Chondrocyte (in vitro differentiated cells): ENCODE data around the gene KCNK18. TPM values are rescaled to one million over a fixed set of nuclear protein-coding genes. Genes with fewer than 3 reads are reported as not detected.

Experiments used
- DNase-seq: peaks from one replicate; pipeline ENCODE4 v3.0.0; 2021; ENCODE audit warnings: mixed read lengths, low spot score
- H3K27ac Mint-ChIP-seq: one replicate; pipeline ENCODE4 v1.8.0; 2021; ENCODE audit warnings: mild to moderate bottlenecking, moderate library complexity, mixed read lengths; ENCODE audit not compliant: unreplicated experiment
- H3K27me3 Mint-ChIP-seq: 2 replicates; pipeline ENCODE4 v1.8.0; 2021; ENCODE audit warnings: low read depth, mixed read lengths
- H3K36me3 Mint-ChIP-seq: 2 replicates; pipeline ENCODE4 v1.8.0; 2021; ENCODE audit warnings: low read depth, mixed read lengths
- H3K4me1 Mint-ChIP-seq: 2 replicates; pipeline ENCODE4 v1.8.0; 2021; ENCODE audit warnings: low read depth, mild to moderate bottlenecking, mixed read lengths
- H3K4me3 Mint-ChIP-seq: one replicate; pipeline ENCODE4 v1.8.0; 2021; ENCODE audit warnings: mild to moderate bottlenecking, moderate library complexity, mixed read lengths; ENCODE audit not compliant: unreplicated experiment
- H3K9me3 Mint-ChIP-seq: 2 replicates; pipeline ENCODE4 v1.8.0; 2021; ENCODE audit warnings: low read depth, mixed read lengths
- CTCF ChIP-seq: fragments of 200-600 bp; sonication (generic); IDR thresholded peaks from 2 replicates; pipeline ENCODE4 v1.5.0; 2021; ENCODE audit warnings: antibody characterized with exemption, mild to moderate bottlenecking, moderate library complexity
- total RNA-seq: library from RNA; stranded (reverse); gene quantifications from 3 replicates; pipeline ENCODE4 v1.2.1, GENCODE V29; 2021

KCNK18 gene
- total RNA-seq, 1 donor from 2014 or later, result not detected

- Mint-ChIP-seq H3K4me3 (peak overlapping the region; percentile 79), H3K27me3 (peaks cover 62% of the 10 kb centered on the region), H3K4me1 (peaks cover 11% of the 10 kb centered on the region), H3K36me3 (peaks cover 5% of the 10 kb centered on the region), H3K27ac (no peak overlapping the region), H3K9me3 (peaks cover 23% of the 10 kb centered on the region)
- no peak for TF ChIP-seq CTCF
- DNase-seq, result no peak
These were observed 18.7 kb downstream of the KCNK18 start for GRCh38 chr10:117216028-117216427.

GRCh38 chr10:117216611-117217195 lies 19.4 kb downstream of the KCNK18 start:
- H3K27ac Mint-ChIP-seq, result no peak overlapping the region
- H3K36me3 Mint-ChIP-seq, result peaks cover 3% of the 10 kb centered on the region
- H3K9me3 Mint-ChIP-seq, result peaks cover 17% of the 10 kb centered on the region
- peak overlapping the region; percentile 79 for H3K4me3 Mint-ChIP-seq
- TF ChIP-seq CTCF, result peak; percentile 100
- H3K27me3 Mint-ChIP-seq, result peaks cover 60% of the 10 kb centered on the region
- no peak for DNase-seq
- H3K4me1 Mint-ChIP-seq, result peaks cover 11% of the 10 kb centered on the region

- H3K27me3 Mint-ChIP-seq, result peaks cover 55% of the 10 kb centered on the region
- no peak overlapping the region for H3K27ac Mint-ChIP-seq
- peaks cover 11% of the 10 kb centered on the region for H3K9me3 Mint-ChIP-seq
- TF ChIP-seq CTCF, result no peak
- peaks cover 11% of the 10 kb centered on the region for H3K4me1 Mint-ChIP-seq
- no peaks in the 10 kb centered on the region for H3K36me3 Mint-ChIP-seq
- DNase-seq, result no peak
- peak overlapping the region; percentile 79 for H3K4me3 Mint-ChIP-seq
These were observed 20.0 kb downstream of the KCNK18 start for GRCh38 chr10:117217196-117217761.

DNA sequence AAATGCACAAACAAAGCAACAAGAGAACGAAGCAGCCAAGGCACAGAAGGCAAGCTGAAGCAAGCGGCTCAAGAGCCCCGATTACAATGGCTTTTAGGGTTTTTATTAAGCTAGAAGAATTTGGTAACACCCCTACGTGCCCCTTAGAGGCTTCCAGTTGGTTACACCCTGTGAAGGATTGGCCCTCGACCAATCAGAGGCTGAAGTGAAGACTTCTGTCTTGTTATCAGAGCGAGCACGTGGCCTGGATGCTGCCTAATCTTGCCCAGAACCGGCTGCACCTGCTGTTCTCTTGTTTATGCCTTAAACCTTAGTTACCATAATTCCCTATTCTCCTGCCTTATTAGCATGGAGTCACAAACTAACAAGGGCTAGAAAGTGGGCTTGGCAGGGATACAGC lies 21.4 kb downstream of the KCNK18 start:
- Mint-ChIP-seq H3K9me3 (no peaks in the 10 kb centered on the region), H3K4me3 (no peak overlapping the region), H3K36me3 (no peaks in the 10 kb centered on the region), H3K27me3 (peaks cover 45% of the 10 kb centered on the region), H3K27ac (no peak overlapping the region), H3K4me1 (peaks cover 11% of the 10 kb centered on the region)
- DNase-seq, result no peak
- no peak for TF ChIP-seq CTCF

DNA sequence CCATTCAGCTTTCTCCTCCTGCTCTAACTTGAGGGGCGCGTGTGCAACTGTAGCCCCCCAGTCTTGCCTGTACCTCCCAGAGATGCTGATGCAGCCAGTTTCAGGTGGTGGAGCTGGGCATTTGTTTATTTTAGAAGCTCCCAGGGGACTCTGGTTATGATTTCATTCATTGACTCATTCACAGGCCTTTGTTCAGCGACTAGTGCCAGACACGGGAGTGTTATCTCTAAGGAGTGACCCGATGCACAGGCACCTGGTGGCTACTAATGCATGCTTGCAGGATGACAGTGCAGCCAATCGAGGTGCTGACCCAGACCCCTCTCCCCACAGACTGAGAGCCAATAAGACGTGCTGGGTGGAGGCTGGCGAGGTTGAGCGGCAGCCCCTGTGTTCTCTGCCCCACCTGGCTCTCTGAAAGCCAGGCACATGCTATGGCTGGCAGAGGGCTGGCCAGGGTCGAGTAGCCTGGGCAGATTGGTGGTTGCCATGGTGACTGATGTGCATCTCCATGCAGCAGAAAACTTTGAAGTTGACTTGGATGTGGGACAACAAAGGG lies 23.9 kb downstream of the KCNK18 start:
- Mint-ChIP-seq H3K4me1 (peaks cover 11% of the 10 kb centered on the region), H3K27me3 (peaks cover 32% of the 10 kb centered on the region), H3K9me3 (no peaks in the 10 kb centered on the region), H3K36me3 (no peaks in the 10 kb centered on the region), H3K27ac (no peak overlapping the region), H3K4me3 (no peak overlapping the region)
- DNase-seq, result no peak
- TF ChIP-seq CTCF, result no peak
